Measurements from ENCODE around the gene DLGAP1. TPM values are rescaled to one million over a fixed set of nuclear protein-coding genes. Genes with fewer than 3 reads are reported as not detected.

Gene DLGAP1
- total and polyA plus RNA-seq, 2 of the 8 experiments (the other 6 are each of a cell fraction or from before 2014, with no cell fraction given), result 11.8 to 16.9 TPM

- Histone ChIP-seq H2AFZ (ENCODE audit: low read length) (no peak overlapping the region), H3K79me2 (ENCODE audit: control insufficient read depth in 1 of 2, insufficient read depth in 2 of 2, low read length in 2 of 2) (peaks cover 0 to 70% of the 10 kb centered on the region in 2 experiments; a peak in 2 of 4 replicates), H3K79me1 (ENCODE audit: low read depth, low read length) (no peaks in the 10 kb centered on the region; the same call in 1 of the 2 replicates), H2BK15ac (ENCODE audit: low read length) (no peak overlapping the region), H2BK120ac (replicated peaks; ENCODE audit: low read depth, low read length) (no peak overlapping the region), H4K91ac (replicated peaks; ENCODE audit: insufficient read length, low read length) (no peak overlapping the region), H3K4me2 (ENCODE audit: insufficient read depth in 1 of 2, low read depth in 2 of 2, low read length in 2 of 2) (no peak overlapping the region), H3K27me3 (replicated peaks in 1 of 4; ENCODE audit: control insufficient read depth in 3 of 4, extremely low read depth in 1 of 4, insufficient read depth in 3 of 4, low read length in 3 of 4) (no peaks in the 10 kb centered on the region), H2AK5ac (ENCODE audit: low read depth, low read length) (no peak overlapping the region), H3K36me3 (ENCODE audit: control insufficient read depth in 2 of 4, insufficient read depth in 4 of 4, low read length in 3 of 4) (no peaks in the 10 kb centered on the region), H3K27ac (ENCODE audit: low read depth, low read length) (no peak overlapping the region), H3K18ac (ENCODE audit: extremely low read depth, low read length) (no peak overlapping the region), H3K4me3 (ENCODE audit: extremely low read depth in 1 of 4, insufficient read depth in 2 of 4, low read depth in 3 of 4, low read length in 4 of 4) (no peak overlapping the region), H3K56ac (replicated peaks; ENCODE audit: insufficient read length, low read depth, low read length) (no peak overlapping the region), H2BK5ac (ENCODE audit: low read depth, low read length) (no peak overlapping the region), H3K14ac (ENCODE audit: insufficient read length) (no peak overlapping the region), H3K9me3 (ENCODE audit: insufficient read depth in 2 of 2, low read depth in 1 of 2, low read length in 1 of 2) (no peaks in the 10 kb centered on the region), H3K4me1 (replicated peaks in 1 of 4; ENCODE audit: control insufficient read depth in 3 of 4, insufficient read depth in 4 of 4, low read length in 3 of 4) (peaks cover 0 to 11% (median 7%) of the 10 kb centered on the region in 4 experiments; a peak in 2 of 7 replicates), H3K9ac (replicated peaks in 1 of 4; ENCODE audit: extremely low read depth in 1 of 4, low read depth in 3 of 4, low read length in 3 of 4) (no peak overlapping the region), H3K23me2 (ENCODE audit: low read depth, low read length) (no peaks in the 10 kb centered on the region), H2BK20ac (ENCODE audit: low read length) (no peak overlapping the region), H3K4ac (replicated peaks; ENCODE audit: insufficient read length, low read depth, low read length) (no peak overlapping the region), H4K20me1 (replicated peaks in 1 of 2; ENCODE audit: control insufficient read depth in 1 of 2, insufficient read depth in 2 of 2, low read length in 2 of 2) (peaks cover 3 to 8% of the 10 kb centered on the region in 2 experiments), H4K8ac (ENCODE audit: extremely low read depth, insufficient read depth, low read length) (no peak overlapping the region), H4K5ac (ENCODE audit: insufficient read length, low read depth, low read length) (no peak overlapping the region), H3K23ac (ENCODE audit: insufficient read length) (no peak overlapping the region), H2BK12ac (ENCODE audit: low read depth, low read length) (no peak overlapping the region)
- no peak for DNase-seq (ENCODE audit: low read depth in 1 of 2, low spot score in 2 of 2)
- WGBS, 2 experiments (ENCODE audit: extremely low coverage in 1 of 2, insufficient coverage in 1 of 2, insufficient read length in 1 of 2, insufficient replicate concordance in 2 of 2, low coverage in 1 of 2, low lambda C conversion rate in 2 of 2, missing lambda C conversion rate in 1 of 2), result 69% methylated on average over 5 of the region's 5 CpGs; no CpG with 5 or more reads in 1 of the 2 experiments
- TF ChIP-seq TBP (IDR thresholded peaks at IDR 0.05; ENCODE audit: low read depth, low read length) (no peak), CTCF (IDR thresholded peaks at IDR 0.05; ENCODE audit: control extremely low read depth in 1 of 3, insufficient read depth in 1 of 3, low read depth in 1 of 3, low read length in 3 of 3) (no peak), TAF1 (IDR thresholded peaks at IDR 0.05; ENCODE audit: low read depth, low read length) (no peak), EGR1 (IDR thresholded peaks at IDR 0.05; ENCODE audit: borderline replicate concordance, low read depth, low read length) (no peak), BRCA1 (IDR thresholded peaks at IDR 0.05; ENCODE audit: low read depth, low read length) (no peak)
- ChIA-PET POLR2A (ENCODE audit: partially characterized antibody) (no interaction called here), CTCF (ENCODE audit: partially characterized antibody) (interaction anchor here (0.6 to 1.1 kb wide), 2 partner anchors 257 to 327 kb away, joined by 4 to 5 read pairs; no protein-coding TSS in a partner anchor)
- FAIRE-seq, result no peak
These were observed 16.2 kb downstream of the DLGAP1 start for GRCh38 chr18:4438938-4439337.
